Lung microvascular endothelial cell (primary cell): Measurements from ENCODE around the gene PDCD7. TPM values are rescaled to one million over a fixed set of nuclear protein-coding genes. Genes with fewer than 3 reads are reported as not detected.
"Not testable (repeated sequence)": the region's sequence is repeated elsewhere in the genome, so short reads cannot be mapped to it uniquely, and the experiment has no call there.

ENCODE experiments used
- DNase-seq, 2 donors: peaks; one replicate each; pipeline versions ENCODE4 v3.0.0 to v3.0.0-alpha.2; 2010; ENCODE audit warnings: low read depth in 2 of 2
- total RNA-seq: library from RNA; depleted of rRNA; stranded (reverse); fragments of >200 nt; gene quantifications from 2 replicates; pipeline ENCODE4 v1.2.1, GENCODE V29; 2014

The PDCD7 gene
- total RNA-seq, 1 donor from 2014 or later: 11.3 TPM

DNA sequence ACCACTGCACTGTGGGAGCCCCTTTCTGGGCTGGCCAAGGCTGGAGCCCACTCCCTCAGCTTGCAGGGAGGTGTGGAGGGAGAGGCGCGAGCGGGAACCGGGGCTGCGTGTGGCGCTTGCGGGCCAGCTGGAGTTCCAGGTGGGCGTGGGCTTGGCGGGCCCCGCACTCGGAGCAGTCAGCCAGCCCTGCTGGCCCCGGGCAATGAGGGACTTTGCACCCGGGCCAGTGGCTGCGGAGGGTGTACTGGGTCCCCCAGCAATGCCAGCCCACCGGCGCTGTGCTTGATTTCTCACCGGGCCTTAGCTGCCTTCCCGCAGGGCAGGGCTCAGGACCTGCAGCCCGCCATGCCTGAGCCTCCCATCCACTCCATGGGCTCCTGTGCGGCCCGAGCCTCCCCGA, 58.7 kb downstream of the PDCD7 start:
- not testable (repeated sequence) for DNase-seq

GRCh38 chr15:65072617-65073016, 61.0 kb downstream of the PDCD7 start:
- DNase-seq: no peak

GRCh38 chr15:65072027-65072426, 61.6 kb downstream of the PDCD7 start:
- peak in 1 of 2 donors; percentile 20 for DNase-seq

DNA sequence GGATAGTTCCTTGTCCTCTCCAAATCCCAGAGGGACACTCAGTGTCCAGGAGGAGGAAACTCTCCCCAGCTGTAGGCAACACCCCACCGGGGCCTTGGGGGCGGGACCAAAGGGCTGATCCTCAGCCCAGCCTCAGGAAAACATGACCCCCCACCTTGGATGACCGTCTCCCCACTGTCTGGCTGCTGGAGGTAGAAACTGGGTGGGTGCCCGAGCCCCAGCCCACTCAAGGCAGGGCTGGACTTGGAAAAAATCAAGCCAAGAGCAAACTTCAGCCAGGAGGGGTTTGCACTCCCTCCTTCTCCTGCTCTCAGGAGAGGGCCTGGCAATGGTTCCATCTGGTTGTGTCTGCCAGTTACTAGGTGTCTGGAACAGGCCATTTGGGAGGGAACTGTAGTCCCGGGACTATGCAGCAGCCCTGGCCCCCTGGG, 62.2 kb downstream of the PDCD7 start:
- DNase-seq: no peak

- no peak for DNase-seq
Measured at GRCh38 chr15:65069779-65070546, 63.6 kb downstream of the PDCD7 start.

DNA sequence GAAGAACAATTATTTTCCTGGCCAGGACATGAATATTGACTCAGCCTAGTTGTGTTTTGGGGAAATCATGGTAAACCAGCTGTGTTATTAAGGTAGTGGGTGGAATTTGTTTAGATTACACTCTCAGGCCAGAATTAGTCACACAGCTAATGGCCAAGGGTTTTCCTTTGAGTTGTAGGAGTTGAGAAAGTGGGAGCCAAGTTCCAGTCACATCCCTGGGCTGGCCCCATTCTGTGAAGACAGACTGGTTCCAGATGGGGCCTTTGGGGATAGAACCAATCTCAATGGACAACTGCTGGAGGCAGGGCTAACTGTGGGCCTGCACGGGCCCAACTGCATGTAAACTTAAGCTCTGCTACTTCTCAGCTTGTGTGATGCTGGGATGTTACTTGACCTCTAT, 64.4 kb downstream of the PDCD7 start:
- DNase-seq: peak in 1 of 2 donors; percentile 59

DNA sequence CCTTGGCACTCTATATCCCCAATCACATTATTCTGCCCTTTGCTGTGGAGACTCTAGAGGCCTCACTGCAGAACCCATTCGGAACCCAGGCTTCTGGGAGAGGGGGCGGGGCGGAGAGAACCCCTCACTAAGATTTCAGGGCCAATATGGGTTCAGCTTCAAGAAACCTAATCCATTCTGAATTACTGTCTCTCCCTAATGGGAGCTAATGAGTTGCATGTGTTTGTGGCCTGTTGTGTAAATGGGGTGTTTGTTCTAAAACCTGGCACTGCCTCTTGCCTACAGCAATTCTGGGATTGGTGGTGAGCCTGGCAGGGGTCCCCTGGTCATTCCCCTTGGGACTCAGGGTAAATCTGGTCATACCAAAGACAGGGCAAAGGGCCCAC, 65.2 kb downstream of the PDCD7 start:
- DNase-seq: no peak

GRCh38 chr15:65067645-65068402, 65.8 kb downstream of the PDCD7 start, which contains the start of gene RASL12:
TSS of gene RASL12 (minus strand) at chr15:65067991. CDS start at chr15:65067835, 156 bp downstream.
- DNase-seq: no peak

Other genes starting within 250 kb of the PDCD7 start
- 3.0 and 3.7 TPM in 2 replicates for gene ANKDD1A, start 221.9 kb downstream of the PDCD7 start, total RNA-seq
- 51.6 and 69.6 TPM in 2 replicates for gene SPG21, start 143.9 kb downstream of the PDCD7 start, total RNA-seq
- 9.6 and 13.9 TPM in 2 replicates for gene MTFMT, start 104.2 kb downstream of the PDCD7 start, total RNA-seq
- gene SLC51B, start 88.4 kb downstream of the PDCD7 start, total RNA-seq: not detected in 2 replicates
- gene RASL12, start 65.8 kb downstream of the PDCD7 start, total RNA-seq: not detected in 2 replicates
- not detected in 2 replicates for gene KBTBD13, start 57.1 kb downstream of the PDCD7 start, total RNA-seq
- 1.1 and 2.6 TPM in 2 replicates for gene UBAP1L, start 18.6 kb downstream of the PDCD7 start, total RNA-seq
- gene CLPX, start 51.5 kb upstream of the PDCD7 start, total RNA-seq: 24.2 and 31.7 TPM in 2 replicates
- not detected in 2 replicates for gene CILP, start 77.7 kb upstream of the PDCD7 start, total RNA-seq
- gene PARP16, start 153.1 kb upstream of the PDCD7 start, total RNA-seq: 1.7 and 2.2 TPM in 2 replicates
- gene RNU5A-1, start 162.2 kb upstream of the PDCD7 start, total RNA-seq: not detected in 2 replicates
- not detected in 2 replicates for gene RNU5B-1, start 170.9 kb upstream of the PDCD7 start, total RNA-seq
- under 0.01 TPM in 1 of 2 replicates, not detected in the other for gene IGDCC3, start 244.2 kb upstream of the PDCD7 start, total RNA-seq